GM19438 (cell line): ENCODE measurements around the gene AQP6.
A peak's percentile ranks its signal among the peaks of the same experiment; 100 is the strongest.

Source experiments
- ATAC-seq: cut with Tn5 transposase; IDR thresholded peaks from one replicate; pipeline ENCODE4 v1.9.1; 2021; ENCODE audit warnings: low read depth; ENCODE audit not compliant: unreplicated experiment

The AQP6 gene

DNA sequence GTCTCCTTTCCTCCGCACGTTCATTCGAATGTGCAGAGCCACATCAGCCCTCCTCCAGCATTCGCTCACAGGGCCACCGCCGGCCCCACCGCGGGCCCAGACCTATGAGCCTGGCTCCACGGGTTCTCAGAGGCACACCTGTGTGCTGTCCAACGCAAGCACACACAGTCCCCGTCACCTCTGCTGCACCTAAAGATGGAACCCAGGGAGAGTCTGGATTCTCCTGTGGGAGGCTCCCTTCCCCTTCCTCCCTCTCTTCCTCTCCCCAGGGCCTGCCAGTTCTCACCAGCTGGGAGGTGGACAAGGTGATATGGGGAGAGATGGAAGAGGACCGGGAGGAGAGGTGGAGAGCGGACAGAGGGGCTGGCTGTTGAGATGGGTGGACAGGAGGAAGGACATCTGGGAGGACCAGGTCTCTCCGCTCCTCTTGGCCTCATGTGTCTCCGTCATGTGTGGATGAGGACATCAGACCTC lies 4.9 kb upstream of the AQP6 start:
- ATAC-seq: peak; percentile 16

GRCh38 chr12:49968471-49968870 lies 4.3 kb upstream of the AQP6 start:
- ATAC-seq: no peak

DNA sequence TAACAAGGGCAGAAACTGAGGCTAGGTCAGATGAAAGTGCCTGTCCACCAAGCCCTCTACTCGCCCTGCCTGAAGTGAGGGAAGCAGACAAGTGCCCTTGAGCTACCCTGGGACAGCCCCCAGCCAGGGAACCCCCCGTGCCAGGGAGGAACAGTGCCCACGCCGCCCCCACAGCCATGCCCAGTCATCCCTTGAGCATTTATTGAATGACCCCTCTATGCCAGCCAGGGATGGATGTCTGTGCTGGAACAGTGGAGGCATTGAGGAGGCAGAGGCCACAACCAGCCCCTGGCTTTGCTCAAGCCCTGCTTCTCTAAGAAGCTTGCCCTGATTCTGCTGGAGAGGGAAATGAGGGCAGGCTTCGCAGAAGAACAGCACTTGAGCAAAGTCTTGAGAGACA lies 3.7 kb upstream of the AQP6 start:
- no peak for ATAC-seq

DNA sequence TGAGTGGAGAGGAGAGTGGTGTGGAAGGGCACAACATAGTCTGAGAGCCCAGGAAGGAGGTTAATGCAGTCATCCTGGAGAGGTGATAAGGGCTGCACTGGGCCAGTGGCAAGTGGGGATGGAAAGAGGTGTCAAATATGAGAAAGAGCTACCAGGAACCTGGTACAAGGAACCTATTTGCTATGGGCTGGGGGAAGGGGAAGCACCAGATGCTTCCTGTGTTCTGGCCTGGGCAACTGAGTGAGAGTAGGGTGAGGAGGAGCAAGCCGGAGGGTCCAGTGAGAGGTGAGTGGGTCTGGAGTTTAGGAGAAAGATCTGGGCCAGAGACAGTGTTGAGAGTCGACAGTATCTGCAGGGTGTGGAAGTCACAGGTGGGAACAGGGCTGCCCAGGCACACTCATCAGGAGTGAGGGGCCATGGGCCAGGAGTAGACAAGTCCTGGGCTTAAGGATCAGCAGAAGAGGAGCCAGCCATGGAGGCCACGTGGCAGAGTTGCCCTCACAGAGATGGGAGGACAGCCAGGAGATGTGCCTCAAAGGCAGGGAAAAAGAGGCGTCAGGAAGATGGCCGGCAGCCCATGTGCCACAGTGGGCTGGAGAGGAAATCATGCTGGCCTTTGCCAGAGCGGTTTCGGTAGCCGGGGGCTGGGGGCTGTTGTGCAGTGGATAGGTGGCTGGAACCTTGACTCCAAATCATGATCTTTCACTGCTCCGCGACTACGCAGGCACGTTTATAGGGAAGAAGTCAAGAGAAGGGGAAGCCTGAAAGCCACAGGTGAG lies 2.9 kb upstream of the AQP6 start:
- no peak for ATAC-seq

- no peak for ATAC-seq
These were observed 2.1 kb upstream of the AQP6 start for GRCh38 chr12:49970658-49971057.

DNA sequence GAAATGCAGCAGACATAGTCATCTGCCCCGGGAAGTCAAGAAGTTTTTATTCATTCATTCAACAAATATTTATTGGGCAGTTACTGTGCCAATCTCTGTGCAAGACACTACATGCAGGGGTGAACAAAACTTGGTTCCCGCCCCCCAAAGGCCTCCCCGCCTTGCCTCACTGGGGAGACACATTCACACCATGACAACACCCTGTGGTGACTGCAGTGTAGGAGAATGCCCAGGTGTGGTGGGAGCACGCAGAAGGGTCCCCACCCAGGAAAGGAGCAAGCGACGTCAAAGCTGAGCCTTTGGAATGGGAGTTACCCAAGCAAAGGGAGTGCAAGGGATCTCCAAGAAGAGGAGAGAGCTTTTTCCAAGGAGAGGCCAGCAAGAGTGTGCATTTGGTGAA lies 1.6 kb upstream of the AQP6 start:
- no peak for ATAC-seq

DNA sequence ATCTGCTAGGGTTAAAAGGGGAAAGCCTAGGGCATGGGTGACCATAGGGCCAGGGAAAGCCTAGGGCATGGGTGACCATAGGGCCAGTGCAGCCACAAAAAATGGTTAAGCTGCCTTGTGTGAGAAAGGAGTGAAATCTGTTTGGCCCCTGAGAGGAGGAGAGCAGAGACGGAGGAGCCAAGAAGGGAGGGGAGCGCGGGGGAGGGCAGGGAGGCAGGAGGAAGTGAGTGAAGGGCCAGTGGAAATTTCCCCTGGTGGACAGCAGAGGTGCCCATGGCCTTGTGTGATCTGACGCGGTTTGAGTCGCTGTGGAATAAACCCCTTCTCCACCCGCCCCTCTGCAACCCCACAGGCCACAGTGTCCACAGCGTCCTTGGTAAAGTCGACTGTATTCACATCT lies 618 bp upstream of the AQP6 start:
- no peak for ATAC-seq

DNA sequence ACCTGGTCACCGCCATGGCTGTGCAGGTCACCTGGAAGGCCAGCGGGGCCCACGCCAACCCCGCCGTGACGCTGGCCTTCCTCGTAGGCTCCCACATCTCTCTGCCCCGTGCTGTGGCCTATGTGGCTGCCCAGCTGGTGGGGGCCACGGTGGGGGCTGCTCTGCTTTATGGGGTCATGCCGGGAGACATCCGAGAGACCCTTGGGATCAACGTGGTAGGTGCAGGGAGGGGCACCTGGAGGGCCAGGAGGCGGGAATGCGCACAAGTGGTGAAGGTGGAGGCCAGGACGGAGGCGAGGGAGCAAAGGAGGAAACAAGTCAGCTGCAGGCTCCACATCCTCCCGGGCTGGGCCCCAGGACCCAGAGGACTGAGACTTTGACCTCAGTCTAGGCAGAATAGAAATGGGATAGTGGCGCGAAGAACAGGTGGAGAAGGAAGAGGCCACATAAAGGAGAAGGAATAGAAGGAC lies 649 bp downstream of the AQP6 start:
- no peak for ATAC-seq

- no peak for ATAC-seq
These were observed 1.5 kb downstream of the AQP6 start for GRCh38 chr12:49974231-49974675.

DNA sequence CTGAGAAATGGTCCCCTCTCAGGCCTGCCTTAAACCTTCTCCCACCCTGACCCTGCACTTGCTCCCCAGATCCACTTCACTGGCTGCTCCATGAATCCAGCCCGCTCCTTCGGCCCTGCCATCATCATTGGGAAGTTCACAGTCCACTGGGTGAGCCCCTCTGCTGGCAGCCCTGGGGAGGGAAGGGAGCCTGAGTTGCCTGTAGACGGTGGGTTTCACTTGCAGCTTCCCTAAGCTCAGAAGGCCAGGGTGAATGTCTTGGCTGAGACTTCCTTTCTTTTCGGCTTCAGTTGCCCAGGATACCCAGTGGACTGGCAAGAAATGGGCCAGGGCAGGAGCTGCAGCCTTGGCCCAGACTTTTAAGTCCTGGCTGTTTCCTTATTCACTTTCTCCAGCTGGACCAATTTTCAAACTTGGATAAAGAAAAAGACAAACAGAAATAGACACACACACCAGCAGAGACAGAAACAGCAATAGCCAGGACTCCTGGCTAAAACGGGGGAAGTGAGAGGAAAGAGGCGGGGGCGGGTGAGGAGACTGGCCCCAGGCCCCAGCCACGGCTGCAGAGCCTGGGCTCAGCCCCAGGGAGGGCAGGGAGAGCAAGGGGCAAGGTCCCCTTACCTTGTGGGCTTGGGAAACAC lies 2.0 kb downstream of the AQP6 start:
- no peak for ATAC-seq

DNA sequence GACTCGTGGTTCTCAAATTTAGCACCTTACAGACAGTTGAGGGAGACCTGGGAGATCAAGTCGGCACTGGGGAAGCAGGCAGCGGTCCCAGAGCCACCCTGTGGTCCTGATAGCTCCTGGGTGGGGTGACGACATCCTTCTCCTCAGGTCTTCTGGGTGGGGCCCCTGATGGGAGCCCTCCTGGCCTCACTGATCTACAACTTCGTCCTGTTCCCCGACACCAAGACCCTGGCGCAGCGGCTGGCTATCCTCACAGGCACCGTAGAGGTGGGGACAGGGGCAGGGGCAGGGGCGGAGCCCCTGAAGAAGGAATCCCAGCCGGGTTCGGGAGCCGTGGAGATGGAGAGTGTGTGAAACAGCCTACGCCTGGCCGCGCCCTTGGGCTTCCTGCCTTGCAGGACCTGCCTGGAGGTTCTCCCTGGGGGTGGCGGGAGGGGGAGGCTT lies 2.6 kb downstream of the AQP6 start:
- no peak for ATAC-seq

- no peak for ATAC-seq
These were observed 3.8 kb downstream of the AQP6 start for GRCh38 chr12:49976557-49976956.

- ATAC-seq: no peak
These were observed 5.4 kb downstream of the AQP6 start for GRCh38 chr12:49978125-49978524.

- ATAC-seq: no peak
These were observed 6.4 kb downstream of the AQP6 start for GRCh38 chr12:49979016-49979586.

- ATAC-seq: no peak
These were observed 7.0 kb downstream of the AQP6 start for GRCh38 chr12:49979791-49980190.

GRCh38 chr12:49980501-49981349 lies 8.0 kb downstream of the AQP6 start:
- no peak for ATAC-seq

GRCh38 chr12:49982246-49983087 lies 9.7 kb downstream of the AQP6 start:
- no peak for ATAC-seq

GRCh38 chr12:49983892-49984291 lies 11.1 kb downstream of the AQP6 start:
- ATAC-seq: no peak

- ATAC-seq: no peak
These were observed 12.0 kb downstream of the AQP6 start for GRCh38 chr12:49984476-49985359.
